Panc1 (cell line): ENCODE results near the gene GRAMD4. TPM values are rescaled to one million over a fixed set of nuclear protein-coding genes. Genes with fewer than 3 reads are reported as not detected.

ENCODE experiments used
- ATAC-seq: fragments of 200-7000 bp; cut with Tn5 transposase; 2 replicates; pipeline ENCODE4 v1.9.1; 2020; ENCODE audit warnings: mild to moderate bottlenecking, moderate library complexity
- BruUV-seq: library from RNA; stranded (reverse); fragments of 400-500 nt; replicated peaks from 2 replicates; lab custom pipeline; 2021; lab: Mats Ljungman, UMichigan
- CTCF ChIA-PET: fragments of 300-600 bp; sonication (Branson Sonifier 250); formaldehyde crosslinking; loops from one replicate; lab custom pipeline; 2022; ENCODE audit warnings: antibody characterized with exemption; lab: Charles Lee
- POLR2A ChIA-PET: fragments of 300-600 bp; sonication (Branson Sonifier 250); formaldehyde crosslinking; loops from one replicate; lab custom pipeline; 2022; ENCODE audit warnings: antibody characterized with exemption; lab: Charles Lee
- DNase-seq: peaks from one replicate; pipeline ENCODE4 v3.0.0-alpha.2; 2010; ENCODE audit warnings: low read depth, low spot score
- H3K27ac ChIP-seq: 2 replicates; pipeline ENCODE4 v1.5.1; 2011; ENCODE audit warnings: mild to moderate bottlenecking, low read length, inconsistent platforms
- H3K27me3 ChIP-seq: fragments of 200-500 bp; sonication (Bioruptor generic); 2 replicates; pipeline ENCODE4 v1.6.0; 2014; ENCODE audit warnings: low read length, inconsistent platforms; ENCODE audit not compliant: control insufficient read depth, insufficient read depth
- H3K36me3 ChIP-seq: fragments of 200-500 bp; sonication (Bioruptor generic); 2 replicates; pipeline ENCODE4 v1.5.1; 2014; ENCODE audit warnings: inconsistent platforms, mild to moderate bottlenecking, low read length, moderate library complexity; ENCODE audit not compliant: control insufficient read depth, insufficient read depth
- H3K4me1 ChIP-seq: 2 replicates; pipeline ENCODE4 v1.5.1; 2011; ENCODE audit warnings: inconsistent platforms, mild to moderate bottlenecking, low read length, moderate library complexity; ENCODE audit not compliant: control insufficient read depth, insufficient read depth
- H3K4me3 ChIP-seq, 2 experiments: 2 replicates each; pipeline ENCODE4 v1.5.1; 2011 to 2012; ENCODE audit warnings: low read depth in 2 of 2, low read length in 2 of 2, mild to moderate bottlenecking in 2 of 2, inconsistent platforms in 1 of 2, moderate library complexity in 1 of 2
- H3K9me3 ChIP-seq: fragments of 200-500 bp; sonication (Bioruptor generic); 2 replicates; pipeline ENCODE4 v1.5.1; 2014; ENCODE audit warnings: low read depth, mild to moderate bottlenecking, inconsistent platforms, low read length, moderate library complexity; ENCODE audit not compliant: control insufficient read depth, insufficient read depth
- CTCF ChIP-seq: fragments of 450-650 bp; IDR thresholded peaks from 2 replicates; pipeline ENCODE4 v1.5.1; 2017; ENCODE audit warnings: mild to moderate bottlenecking
- POLR2AphosphoS5 ChIP-seq: IDR thresholded peaks from 2 replicates; pipeline ENCODE4 v1.6.1; 2012; ENCODE audit warnings: mild to moderate bottlenecking, low read depth, low read length, moderate library complexity
- REST ChIP-seq, 2 experiments: IDR thresholded peaks; 2 replicates each; pipeline ENCODE4 v1.6.1; 2011 to 2012; ENCODE audit warnings: low read depth in 2 of 2, control low read depth in 1 of 2, low read length in 1 of 2, mild to moderate bottlenecking in 1 of 2, moderate library complexity in 1 of 2; ENCODE audit not compliant: insufficient read depth in 1 of 2
- SIN3A ChIP-seq: IDR thresholded peaks from 2 replicates; pipeline ENCODE4 v1.6.1; 2012; ENCODE audit warnings: low read depth, mild to moderate bottlenecking, low read length, moderate library complexity, borderline replicate concordance; ENCODE audit not compliant: insufficient read depth
- TCF7L2 ChIP-seq: IDR thresholded peaks from 2 replicates; pipeline ENCODE4 v1.6.1; 2011; ENCODE audit warnings: mild to moderate bottlenecking, low read depth, low read length, inconsistent platforms
- in situ Hi-C: cut with HindIII; loops from 2 replicates; pipeline ENCODE4 v1.10.0; 2016; ENCODE audit warnings: low sequenced_read_pairs, low pct_unique_long_range_greater_than_20kb
- intact Hi-C: fragments of 100-400 bp; cut with micrococcal nuclease; formaldehyde crosslinking; loops from one replicate; pipeline ENCODE4 v1.10.0; 2022; ENCODE audit not compliant: unreplicated experiment
- total RNA-seq: library from RNA; stranded (reverse); gene quantifications from one replicate; pipeline ENCODE4 v1.2.1, GENCODE V29; 2021; ENCODE audit not compliant: unreplicated experiment

The GRAMD4 gene
- total RNA-seq, 1 experiment from 2014 or later = 30.8 TPM

GRCh38 chr22:46668116-46668515, 47.9 kb downstream of the GRAMD4 start:
- Histone ChIP-seq H3K27ac (no peak overlapping the region), H3K4me3 (no peak overlapping the region), H3K4me1 (no peaks in the 10 kb centered on the region), H3K27me3 (no peaks in the 10 kb centered on the region), H3K36me3 (no peaks in the 10 kb centered on the region), H3K9me3 (no peaks in the 10 kb centered on the region)
- DNase-seq (no peak), ATAC-seq (no peak)
- intact Hi-C loops (no loop called here), in situ Hi-C loops (no loop called here)
- TF ChIP-seq REST (IDR thresholded peaks at IDR 0.05; ENCODE audit: insufficient read depth in 1 of 2, low read depth in 2 of 2, low read length in 1 of 2) (no peak), POLR2AphosphoS5 (no peak), SIN3A (no peak), TCF7L2 (no peak), CTCF (no peak)
- ChIA-PET CTCF (no interaction called here), POLR2A (no interaction called here)
- no TSS peak for BruUV-seq

- ATAC-seq (no peak), DNase-seq (no peak)
- in situ Hi-C loops (no loop called here), intact Hi-C loops (no loop called here)
- TF ChIP-seq REST (IDR thresholded peaks at IDR 0.05; ENCODE audit: insufficient read depth in 1 of 2, low read depth in 2 of 2, low read length in 1 of 2) (no peak), SIN3A (no peak)
- H3K4me3 ChIP-seq = no peak overlapping the region
- POLR2A ChIA-PET = no interaction called here
- no peaks in the 10 kb centered on the region for H3K27me3 ChIP-seq
- CTCF ChIA-PET = interaction anchor here (0.6 to 1.4 kb wide), 2 partner anchors 90 to 106 kb away, joined by 5 to 6 read pairs; no protein-coding TSS in a partner anchor
- no TSS peak for BruUV-seq
- H3K9me3 ChIP-seq = no peaks in the 10 kb centered on the region
- no peaks in the 10 kb centered on the region for H3K4me1 ChIP-seq
- H3K27ac ChIP-seq = no peak overlapping the region
- H3K36me3 ChIP-seq = no peaks in the 10 kb centered on the region
Measured at GRCh38 chr22:46669201-46669600, 49.0 kb downstream of the GRAMD4 start.
